GM12878 (cell line): Measurements from ENCODE around the gene KLHL36.

Experiments used
- ATF7 ChIP-seq: fragments of 450-650 bp; IDR thresholded peaks from 2 replicates; pipeline ENCODE4 v1.6.1; 2016; ENCODE audit warnings: low read depth, mild to moderate bottlenecking
- BCL11A ChIP-seq: IDR thresholded peaks from 2 replicates; pipeline ENCODE4 v1.6.1; 2011; ENCODE audit warnings: low read depth, low read length
- BHLHE40 ChIP-seq, 2 experiments: fragments of 450-650 bp in 1 of 2; IDR thresholded peaks; 2 replicates each; pipeline ENCODE4 v1.6.1; 2011 to 2017; ENCODE audit warnings: low read depth in 2 of 2, borderline replicate concordance in 1 of 2, improper control_type of control experiment in 1 of 2, low read length in 1 of 2, mild to moderate bottlenecking in 1 of 2
- CREM ChIP-seq: IDR thresholded peaks from 2 replicates; pipeline ENCODE4 v1.6.1; 2014; ENCODE audit warnings: antibody characterized with exemption, low read depth
- EZH2 ChIP-seq: IDR thresholded peaks from 2 replicates; pipeline ENCODE4 v1.6.1; 2012; ENCODE audit warnings: low read depth, mild to moderate bottlenecking, control low read depth, inconsistent platforms, low read length, borderline replicate concordance; ENCODE audit not compliant: control insufficient read depth
- POLR2AphosphoS5 ChIP-seq: IDR thresholded peaks from 2 replicates; pipeline ENCODE4 v1.6.1; 2011; ENCODE audit warnings: mild to moderate bottlenecking, low read length, inconsistent platforms
- RELB ChIP-seq: fragments of 450-650 bp; IDR thresholded peaks from 2 replicates; pipeline ENCODE4 v1.6.1; 2017; ENCODE audit warnings: low read depth, mild to moderate bottlenecking, moderate library complexity
- ZNF24 ChIP-seq: fragments of 450-650 bp; IDR thresholded peaks from 2 replicates; pipeline ENCODE4 v1.6.1; 2017; ENCODE audit warnings: antibody characterized with exemption, mild to moderate bottlenecking
- TF ChIP-seq, protein P1 (sequence below), 3 experiments: IDR thresholded peaks in 2 of 3; conservative IDR thresholded peaks in 1 of 3; 2 replicates each; pipeline ENCODE4 v1.5.1; 2011; ENCODE audit warnings: low read depth in 3 of 3, low read length in 3 of 3, mild to moderate bottlenecking in 3 of 3, control low read depth in 2 of 3, moderate library complexity in 2 of 3, inconsistent platforms in 1 of 3, mixed read lengths in 1 of 3; ENCODE audit not compliant: control insufficient read depth in 2 of 3, insufficient read depth in 1 of 3; ENCODE audit errors: extremely low read depth in 1 of 3

GRCh38 chr16:84686707-84687298 lies 38.5 kb downstream of the KLHL36 start:
- TF ChIP-seq EZH2 (no peak), POLR2AphosphoS5 (no peak), CREM (no peak), BCL11A (no peak), ZNF24 (no peak), ATF7 (no peak), RELB (no peak), BHLHE40 (IDR thresholded peaks at IDR 0.05; ENCODE audit: borderline replicate concordance in 1 of 2, low read depth in 2 of 2, low read length in 1 of 2) (no peak)
- TF ChIP-seq, protein P1, sequence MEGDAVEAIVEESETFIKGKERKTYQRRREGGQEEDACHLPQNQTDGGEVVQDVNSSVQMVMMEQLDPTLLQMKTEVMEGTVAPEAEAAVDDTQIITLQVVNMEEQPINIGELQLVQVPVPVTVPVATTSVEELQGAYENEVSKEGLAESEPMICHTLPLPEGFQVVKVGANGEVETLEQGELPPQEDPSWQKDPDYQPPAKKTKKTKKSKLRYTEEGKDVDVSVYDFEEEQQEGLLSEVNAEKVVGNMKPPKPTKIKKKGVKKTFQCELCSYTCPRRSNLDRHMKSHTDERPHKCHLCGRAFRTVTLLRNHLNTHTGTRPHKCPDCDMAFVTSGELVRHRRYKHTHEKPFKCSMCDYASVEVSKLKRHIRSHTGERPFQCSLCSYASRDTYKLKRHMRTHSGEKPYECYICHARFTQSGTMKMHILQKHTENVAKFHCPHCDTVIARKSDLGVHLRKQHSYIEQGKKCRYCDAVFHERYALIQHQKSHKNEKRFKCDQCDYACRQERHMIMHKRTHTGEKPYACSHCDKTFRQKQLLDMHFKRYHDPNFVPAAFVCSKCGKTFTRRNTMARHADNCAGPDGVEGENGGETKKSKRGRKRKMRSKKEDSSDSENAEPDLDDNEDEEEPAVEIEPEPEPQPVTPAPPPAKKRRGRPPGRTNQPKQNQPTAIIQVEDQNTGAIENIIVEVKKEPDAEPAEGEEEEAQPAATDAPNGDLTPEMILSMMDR (IDR thresholded peaks at IDR 0.05 in 2 of 3, conservative IDR thresholded peaks at IDR 0.05 in 1 of 3; ENCODE audit: control insufficient read depth in 2 of 3, extremely low read depth in 1 of 3, insufficient read depth in 1 of 3, low read depth in 3 of 3, low read length in 3 of 3), result no peak
